Caco-2 (cell line): Measurements from ENCODE around the gene PIK3C2G. TPM values are rescaled to one million over a fixed set of nuclear protein-coding genes. Genes with fewer than 3 reads are reported as not detected.
A peak's percentile ranks its signal among the peaks of the same experiment; 100 is the strongest.
"Not testable (repeated sequence)": the region's sequence is repeated elsewhere in the genome, so short reads cannot be mapped to it uniquely, and the experiment has no call there.

Experiments
- BruUV-seq: library from RNA; stranded (reverse); fragments of 400-500 nt; replicated peaks from 2 replicates; lab custom pipeline; 2021; lab: Mats Ljungman, UMichigan
- CTCF ChIA-PET: fragments of 300-600 bp; sonication (Branson Sonifier 250); formaldehyde crosslinking; loops from one replicate; lab custom pipeline; 2022; ENCODE audit warnings: antibody characterized with exemption; lab: Charles Lee
- POLR2A ChIA-PET: fragments of 300-600 bp; sonication (Branson Sonifier 250); formaldehyde crosslinking; loops from one replicate; lab custom pipeline; 2022; ENCODE audit warnings: antibody characterized with exemption; lab: Charles Lee
- DNase-seq, 2 experiments: peaks; one replicate each; pipeline versions ENCODE4 v3.0.0 to v3.0.0-alpha.2; 2020 to 2022
- H3K27me3 ChIP-seq: replicated peaks from 2 replicates; pipeline ENCODE4 v1.6.0; 2011; ENCODE audit warnings: low read length; ENCODE audit not compliant: control insufficient read depth, insufficient read depth
- H3K36me3 ChIP-seq: 2 replicates; pipeline ENCODE4 v1.5.1; 2011; ENCODE audit warnings: low read length; ENCODE audit not compliant: control insufficient read depth, insufficient read depth
- H3K4me1 ChIP-seq: fragments of 250-450 bp; sonication (Bioruptor Pico); 2 replicates; pipeline ENCODE4 v1.5.1; 2020; ENCODE audit warnings: mild to moderate bottlenecking
- H3K4me3 ChIP-seq: 2 replicates; pipeline ENCODE4 v1.5.1; 2011; ENCODE audit warnings: low read depth, mild to moderate bottlenecking, control low read depth, low read length
- H3K9me3 ChIP-seq: fragments of 250-450 bp; sonication (Bioruptor Pico); 2 replicates; pipeline ENCODE4 v1.5.1; 2020; ENCODE audit warnings: mild to moderate bottlenecking, moderate library complexity
- H3K27ac Mint-ChIP-seq: one replicate; pipeline ENCODE4 v1.8.0; 2022; ENCODE audit warnings: mixed read lengths; ENCODE audit not compliant: unreplicated experiment
- H3K27me3 Mint-ChIP-seq: one replicate; pipeline ENCODE4 v1.8.0; 2022; ENCODE audit warnings: mixed read lengths; ENCODE audit not compliant: insufficient read depth, unreplicated experiment
- H3K36me3 Mint-ChIP-seq: one replicate; pipeline ENCODE4 v1.8.0; 2022; ENCODE audit warnings: mild to moderate bottlenecking, mixed read lengths; ENCODE audit not compliant: insufficient read depth, unreplicated experiment
- H3K4me1 Mint-ChIP-seq: one replicate; pipeline ENCODE4 v1.8.0; 2022; ENCODE audit warnings: low read depth, mixed read lengths; ENCODE audit not compliant: unreplicated experiment
- H3K4me3 Mint-ChIP-seq: one replicate; pipeline ENCODE4 v1.8.0; 2022; ENCODE audit warnings: mild to moderate bottlenecking, moderate library complexity, mixed read lengths; ENCODE audit not compliant: unreplicated experiment
- H3K9me3 Mint-ChIP-seq: one replicate; pipeline ENCODE4 v1.8.0; 2022; ENCODE audit warnings: mixed read lengths; ENCODE audit not compliant: unreplicated experiment
- CTCF ChIP-seq, 2 experiments: fragments of 200-600 bp in 1 of 2; IDR thresholded peaks; 1 replicate in 1 of 2; 2 replicates in 1 of 2; pipeline versions ENCODE4 v1.5.1 to v1.8.0; 2011 to 2022; ENCODE audit warnings: antibody characterized with exemption in 1 of 2, control low read depth in 1 of 2, inconsistent platforms in 1 of 2, low read depth in 1 of 2, low read length in 1 of 2, mild to moderate bottlenecking in 1 of 2, moderate library complexity in 1 of 2; ENCODE audit not compliant: insufficient read depth in 1 of 2, severe bottlenecking in 1 of 2, unreplicated experiment in 1 of 2
- intact Hi-C: fragments of 100-400 bp; cut with micrococcal nuclease; formaldehyde crosslinking; loops from one replicate; pipeline ENCODE4 v1.10.0; 2022; ENCODE audit not compliant: unreplicated experiment
- total RNA-seq: library from RNA; stranded (reverse); gene quantifications from 2 replicates; pipeline ENCODE4 v1.2.3, GENCODE V29; 2022

The PIK3C2G gene
- total RNA-seq, 1 experiment from 2014 or later = not detected

DNA sequence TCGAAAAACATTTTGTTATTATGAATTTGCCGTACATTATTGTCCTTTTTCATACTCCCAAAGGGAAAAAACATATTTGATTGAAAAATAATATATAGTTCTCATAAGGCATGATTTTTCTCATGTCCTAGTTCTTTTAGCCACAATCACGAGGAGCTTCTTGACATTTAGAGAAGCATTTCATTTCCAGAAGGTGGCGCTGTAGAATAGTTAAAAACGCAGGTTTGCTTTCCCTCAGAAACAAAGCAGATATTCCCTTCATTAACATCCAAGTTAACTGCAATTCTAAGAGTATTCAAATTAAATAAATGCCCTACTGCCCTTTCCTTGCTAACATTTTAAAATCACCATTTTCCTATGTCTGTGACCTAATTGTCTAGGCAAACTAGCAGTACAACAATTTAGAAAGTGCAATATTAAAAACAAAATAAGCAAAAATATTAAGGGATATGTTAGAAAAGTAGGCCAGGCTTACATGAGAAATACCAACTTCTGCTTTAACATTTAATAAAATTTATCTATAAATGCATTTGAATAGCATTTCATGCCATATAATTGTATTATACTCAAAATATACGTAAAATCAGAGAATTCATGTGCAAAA, 10.9 kb upstream of the PIK3C2G start:
- no TSS peak for BruUV-seq
- POLR2A ChIA-PET = no interaction called here
- intact Hi-C loops = loop anchor here (1.0 to 5.0 kb wide), 2 partner anchors 70 to 167 kb away; no protein-coding TSS in a partner anchor

DNA sequence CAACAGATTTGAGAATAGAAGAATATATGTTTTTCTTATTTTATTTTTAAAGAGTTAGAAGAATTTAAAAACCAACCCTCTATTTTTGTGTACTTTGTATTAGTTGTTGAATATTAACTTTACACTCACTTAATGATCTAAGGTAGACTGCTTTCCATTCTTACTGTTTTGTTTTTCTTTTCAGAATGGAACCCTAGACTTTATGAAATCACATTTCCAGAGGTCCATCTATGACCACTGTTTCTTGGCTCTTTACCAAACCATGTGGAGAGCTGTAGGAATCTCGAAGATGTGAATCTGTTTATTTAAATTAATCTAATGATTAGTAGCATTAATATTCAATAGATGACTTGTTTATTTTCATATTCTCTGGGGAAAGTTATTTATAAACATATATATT, 7.2 kb upstream of the PIK3C2G start:
- H3K4me3 ChIP-seq = no peak overlapping the region
- H3K9me3 Mint-ChIP-seq = no peaks in the 10 kb centered on the region
- H3K4me1 ChIP-seq = no peaks in the 10 kb centered on the region
- no peak for TF ChIP-seq CTCF (IDR thresholded peaks at IDR 0.05; ENCODE audit: insufficient read depth in 1 of 2, low read depth in 1 of 2, low read length in 1 of 2, severe bottlenecking in 1 of 2, unreplicated experiment in 1 of 2)
- H3K27me3 Mint-ChIP-seq = peaks cover 20% of the 10 kb centered on the region
- no peaks in the 10 kb centered on the region for H3K4me1 Mint-ChIP-seq
- H3K36me3 ChIP-seq = no peaks in the 10 kb centered on the region
- H3K4me3 Mint-ChIP-seq = no peak overlapping the region
- no peaks in the 10 kb centered on the region for H3K36me3 Mint-ChIP-seq
- no peaks in the 10 kb centered on the region for H3K9me3 ChIP-seq
- intact Hi-C loops = loop anchor here (5.0 kb wide), 1 partner anchor 163 kb away; no protein-coding TSS in a partner anchor
- ChIA-PET CTCF (no interaction called here), POLR2A (no interaction called here)
- no TSS peak for BruUV-seq
- no peak overlapping the region for H3K27ac Mint-ChIP-seq
- no peaks in the 10 kb centered on the region for H3K27me3 ChIP-seq
- DNase-seq = no peak

More for the DNA sequence above, 10.9 kb upstream of the PIK3C2G start:
- H3K4me3 Mint-ChIP-seq = no peak overlapping the region
- peak in 1 of 2 experiments; percentile 67 for DNase-seq
- no peak overlapping the region for H3K27ac Mint-ChIP-seq
- H3K9me3 Mint-ChIP-seq = no peaks in the 10 kb centered on the region
- peak; percentile 80 to 93 for TF ChIP-seq CTCF (IDR thresholded peaks at IDR 0.05; ENCODE audit: insufficient read depth in 1 of 2, low read depth in 1 of 2, low read length in 1 of 2, severe bottlenecking in 1 of 2, unreplicated experiment in 1 of 2)
- no peaks in the 10 kb centered on the region for H3K4me1 Mint-ChIP-seq
- H3K4me1 ChIP-seq = no peaks in the 10 kb centered on the region
- no peaks in the 10 kb centered on the region for H3K36me3 Mint-ChIP-seq
- CTCF ChIA-PET = interaction anchor here (0.9 to 1.4 kb wide), 7 partner anchors 12 to 204 kb away, joined by 3 to 17 read pairs (median 4); no protein-coding TSS in a partner anchor
- no peak overlapping the region for H3K4me3 ChIP-seq
- H3K9me3 ChIP-seq = no peaks in the 10 kb centered on the region
- no peaks in the 10 kb centered on the region for H3K36me3 ChIP-seq
- H3K27me3 ChIP-seq = no peaks in the 10 kb centered on the region
- peaks cover 9% of the 10 kb centered on the region for H3K27me3 Mint-ChIP-seq

DNA sequence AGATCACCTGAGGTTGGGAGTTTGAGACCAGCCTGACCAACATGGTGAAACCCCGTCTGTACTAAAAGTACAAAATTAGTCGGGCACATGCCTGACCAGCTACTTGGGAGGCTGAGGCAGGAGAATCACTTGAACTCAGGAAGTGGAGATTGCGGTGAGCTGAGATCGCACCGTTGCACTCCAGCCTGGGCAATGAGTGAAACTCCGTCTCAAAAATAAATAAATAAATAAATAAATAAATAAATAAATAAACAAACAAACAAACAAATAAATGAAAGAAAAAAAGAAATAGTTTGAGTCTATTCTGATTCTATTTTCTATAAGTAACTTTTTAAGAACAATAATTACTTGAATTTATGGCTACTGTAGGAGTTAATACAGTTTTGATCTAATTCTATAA, 6.3 kb upstream of the PIK3C2G start:
- BruUV-seq, H3K9me3 Mint-ChIP-seq, CTCF ChIA-PET, H3K27me3 ChIP-seq, H3K36me3 Mint-ChIP-seq, H3K27ac Mint-ChIP-seq, POLR2A ChIA-PET, H3K9me3 ChIP-seq, H3K4me1 Mint-ChIP-seq, H3K36me3 ChIP-seq, intact Hi-C loops, H3K4me3 Mint-ChIP-seq, DNase-seq, H3K4me3 ChIP-seq, H3K4me1 ChIP-seq: not testable (repeated sequence)
- H3K27me3 Mint-ChIP-seq = peaks cover 23% of the 10 kb centered on the region
